Prostate gland (tissue), 2 donors: Measurements from ENCODE around the gene ZBTB25. TPM values are rescaled to one million over a fixed set of nuclear protein-coding genes. Genes with fewer than 3 reads are reported as not detected.

ENCODE experiments used
- DNase-seq: peaks from one replicate; pipeline ENCODE4 v3.0.0-alpha.2; 2019; ENCODE audit warnings: low spot score
- H3K27ac ChIP-seq, 2 donors: fragments of 200-600 bp; sonication (generic); 2 replicates each; pipeline ENCODE4 v1.5.1; 2017 to 2019
- H3K27me3 ChIP-seq: fragments of 200-600 bp; sonication (generic); replicated peaks from 2 replicates; pipeline ENCODE4 v1.5.1; 2019; ENCODE audit not compliant: insufficient read depth
- H3K36me3 ChIP-seq, 2 donors: fragments of 200-600 bp; sonication (generic); 1 replicate in 1 of 2; 2 replicates in 1 of 2; pipeline versions ENCODE4 v1.5.1 to v1.8.1; 2017 to 2019
- H3K4me1 ChIP-seq: fragments of 200-600 bp; sonication (generic); replicated peaks from 2 replicates; pipeline ENCODE4 v1.5.1; 2019
- H3K4me3 ChIP-seq, 2 donors: fragments of 200-600 bp; sonication (generic); 2 replicates each; pipeline ENCODE4 v1.5.1; 2017 to 2019
- H3K9me3 ChIP-seq: fragments of 200-600 bp; sonication (generic); 2 replicates; pipeline ENCODE4 v1.5.1; 2017
- POLR2A ChIP-seq: fragments of 450-650 bp; IDR thresholded peaks from one replicate; pipeline ENCODE4 v1.6.1; 2016; ENCODE audit warnings: antibody characterized with exemption, mild to moderate bottlenecking
- POLR2AphosphoS5 ChIP-seq: sonication (generic); formaldehyde crosslinking; IDR thresholded peaks from one replicate; pipeline ENCODE4 v1.6.1; 2017; ENCODE audit warnings: antibody characterized with exemption
- WGBS: methylation state at CpG from one replicate; pipeline ENCODE4 v1.1.5; 2018; 5-methylcytosine and 5-hydroxymethylcytosine counted together
- intact Hi-C: fragments of 100-400 bp; cut with DNase I; formaldehyde crosslinking; loops from one replicate; pipeline ENCODE4 v1.14.2; 2022
- total RNA-seq, 2 donors: library from RNA; depleted of rRNA; stranded (reverse); fragments of >200 nt; gene quantifications; one replicate each; pipeline ENCODE4 v1.1.0, GENCODE V29; 2016
- TF ChIP-seq, protein P1 (sequence below), 4 experiments: fragments of 200-600 bp in 2 of 4; fragments of 450-650 bp in 2 of 4; sonication (generic) in 2 of 4; IDR thresholded peaks; 1 replicate in 3 of 4; 2 replicates in 1 of 4; pipeline ENCODE4 v1.5.1; 2016 to 2019; ENCODE audit warnings: antibody characterized with exemption in 4 of 4, mild to moderate bottlenecking in 2 of 4, moderate library complexity in 2 of 4

Gene ZBTB25
- total RNA-seq, 2 donors from 2014 or later, result 10.2 to 20.2 TPM

DNA sequence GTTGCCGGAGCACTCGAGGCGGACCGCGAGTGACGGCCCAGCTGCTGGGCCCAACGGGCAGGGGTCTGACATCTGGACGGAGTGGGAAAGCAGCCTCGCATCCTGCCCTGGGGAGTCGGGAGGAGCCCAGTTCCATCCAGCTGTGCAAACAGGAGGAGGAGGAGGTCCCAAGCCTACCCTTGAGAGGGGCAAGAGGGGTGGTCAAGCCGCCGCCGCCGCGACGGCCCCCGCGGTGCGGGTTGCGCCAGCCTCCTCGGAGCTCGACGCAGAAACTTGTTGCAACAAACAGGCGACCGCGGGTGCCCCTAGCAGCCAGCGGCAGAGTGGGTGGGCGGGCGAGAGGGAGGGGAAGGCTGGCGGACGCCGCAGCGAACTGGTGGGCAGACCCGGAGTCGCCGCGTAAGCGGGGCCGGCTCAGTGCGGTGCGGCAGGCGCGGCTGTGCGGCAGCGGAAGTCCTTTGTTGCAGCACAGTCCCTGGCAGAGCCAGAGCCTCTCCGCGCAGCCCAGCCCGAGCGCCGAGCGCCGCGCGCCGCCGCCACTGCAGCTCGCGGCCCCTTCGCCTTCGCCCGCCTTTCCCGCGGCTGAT is 765 bp upstream of the ZBTB25 start, which contains the start of gene ZBTB1:
TSS of gene ZBTB1 (plus strand) at position 461 of the 587 bp plus-strand sequence. CDS start 16,735 bp downstream, outside the sequence.
- WGBS, result 0% methylated on average over 42 of the region's 63 CpGs
- Histone ChIP-seq H3K9me3 (no peaks in the 10 kb centered on the region), H3K4me3 (peak within 1 kb of the TSS; percentile 87 to 92), H3K36me3 (no peaks in the 10 kb centered on the region), H3K27ac (peak within 1 kb of the TSS; percentile 98 to 99), H3K27me3 (no peaks in the 10 kb centered on the region), H3K4me1 (peaks cover 6% of the 10 kb centered on the region)
- intact Hi-C loops, result no loop called here
- DNase-seq, result peak; percentile 73
- TF ChIP-seq POLR2A (peak; percentile 63), POLR2AphosphoS5 (no peak)
- TF ChIP-seq, protein P1, sequence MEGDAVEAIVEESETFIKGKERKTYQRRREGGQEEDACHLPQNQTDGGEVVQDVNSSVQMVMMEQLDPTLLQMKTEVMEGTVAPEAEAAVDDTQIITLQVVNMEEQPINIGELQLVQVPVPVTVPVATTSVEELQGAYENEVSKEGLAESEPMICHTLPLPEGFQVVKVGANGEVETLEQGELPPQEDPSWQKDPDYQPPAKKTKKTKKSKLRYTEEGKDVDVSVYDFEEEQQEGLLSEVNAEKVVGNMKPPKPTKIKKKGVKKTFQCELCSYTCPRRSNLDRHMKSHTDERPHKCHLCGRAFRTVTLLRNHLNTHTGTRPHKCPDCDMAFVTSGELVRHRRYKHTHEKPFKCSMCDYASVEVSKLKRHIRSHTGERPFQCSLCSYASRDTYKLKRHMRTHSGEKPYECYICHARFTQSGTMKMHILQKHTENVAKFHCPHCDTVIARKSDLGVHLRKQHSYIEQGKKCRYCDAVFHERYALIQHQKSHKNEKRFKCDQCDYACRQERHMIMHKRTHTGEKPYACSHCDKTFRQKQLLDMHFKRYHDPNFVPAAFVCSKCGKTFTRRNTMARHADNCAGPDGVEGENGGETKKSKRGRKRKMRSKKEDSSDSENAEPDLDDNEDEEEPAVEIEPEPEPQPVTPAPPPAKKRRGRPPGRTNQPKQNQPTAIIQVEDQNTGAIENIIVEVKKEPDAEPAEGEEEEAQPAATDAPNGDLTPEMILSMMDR (IDR thresholded peaks at IDR 0.05), result peak in 1 of 4 experiments; percentile 4

DNA sequence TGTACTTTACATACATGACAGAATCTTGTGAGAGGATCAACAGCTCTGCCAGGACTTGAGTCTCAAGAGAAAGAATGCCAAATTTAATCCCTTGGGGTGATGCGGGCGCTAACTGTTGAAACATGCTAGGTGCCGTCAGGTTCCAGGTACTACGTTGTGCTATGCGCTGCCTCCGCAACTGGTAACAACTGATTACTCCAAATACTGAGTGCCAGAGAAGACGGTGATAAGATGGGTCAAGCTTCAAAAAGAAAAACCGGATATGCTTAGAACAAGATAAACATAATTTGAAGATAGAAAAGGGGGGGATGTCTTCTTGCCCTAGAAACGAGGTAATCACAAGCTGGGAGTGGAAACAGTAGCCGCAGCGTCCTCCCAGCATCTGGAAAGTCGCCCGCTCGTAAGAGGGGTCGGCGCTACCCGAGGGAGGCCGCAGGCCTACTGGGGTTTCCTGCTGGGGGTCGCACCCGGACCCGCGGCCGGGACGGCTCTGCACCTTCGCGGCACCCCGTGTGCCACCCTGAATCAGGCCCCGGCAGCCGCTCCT is 678 bp downstream of the ZBTB25 start:
- peaks cover 6% of the 10 kb centered on the region for H3K4me1 ChIP-seq
- under 1% methylated on average over 28 of the region's 29 CpGs for WGBS
- intact Hi-C loops, result no loop called here

DNA sequence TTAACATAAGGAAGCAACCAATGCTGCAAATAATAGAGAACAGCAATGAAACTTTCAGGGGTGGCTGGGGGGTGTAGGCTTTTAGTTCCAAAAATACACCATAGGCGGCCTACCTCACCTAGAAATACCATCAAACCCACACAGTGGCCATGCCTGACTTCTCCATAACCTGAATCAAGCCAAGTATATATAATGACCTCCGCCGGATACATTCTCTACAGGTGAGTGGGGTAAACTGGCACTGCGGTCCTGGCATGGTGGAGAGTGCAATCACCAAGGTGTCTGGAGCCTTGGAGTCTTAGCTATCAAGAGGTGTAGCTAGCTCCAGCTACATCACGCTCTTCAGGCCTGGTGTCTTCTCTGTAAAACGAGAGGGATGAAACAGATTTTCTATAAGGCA is 1.2 kb downstream of the ZBTB25 start:
- peaks cover 6% of the 10 kb centered on the region for H3K4me1 ChIP-seq
- H3K27me3 ChIP-seq, result no peaks in the 10 kb centered on the region
- no peak for TF ChIP-seq POLR2AphosphoS5
- no peak for TF ChIP-seq POLR2A
- TF ChIP-seq, protein P1 (IDR thresholded peaks at IDR 0.05), result no peak
- no peaks in the 10 kb centered on the region for H3K9me3 ChIP-seq
- intact Hi-C loops, result no loop called here
- H3K27ac ChIP-seq, result peak overlapping the region; percentile 98 to 99
- peak overlapping the region; percentile 87 to 92 for H3K4me3 ChIP-seq
- DNase-seq, result no peak
- WGBS, result 40% methylated on average over 6 of the region's 6 CpGs
- H3K36me3 ChIP-seq, result no peaks in the 10 kb centered on the region

More for the DNA sequence above, 678 bp downstream of the ZBTB25 start:
- H3K9me3 ChIP-seq, result no peaks in the 10 kb centered on the region
- peak overlapping the region; percentile 98 to 99 for H3K27ac ChIP-seq
- peak overlapping the region; percentile 87 to 92 for H3K4me3 ChIP-seq
- TF ChIP-seq POLR2AphosphoS5, result peak; percentile 14
- no peak for TF ChIP-seq POLR2A
- TF ChIP-seq, protein P1 (IDR thresholded peaks at IDR 0.05), result no peak
- H3K27me3 ChIP-seq, result no peaks in the 10 kb centered on the region
- DNase-seq, result peak; percentile 63
- H3K36me3 ChIP-seq, result no peaks in the 10 kb centered on the region

DNA sequence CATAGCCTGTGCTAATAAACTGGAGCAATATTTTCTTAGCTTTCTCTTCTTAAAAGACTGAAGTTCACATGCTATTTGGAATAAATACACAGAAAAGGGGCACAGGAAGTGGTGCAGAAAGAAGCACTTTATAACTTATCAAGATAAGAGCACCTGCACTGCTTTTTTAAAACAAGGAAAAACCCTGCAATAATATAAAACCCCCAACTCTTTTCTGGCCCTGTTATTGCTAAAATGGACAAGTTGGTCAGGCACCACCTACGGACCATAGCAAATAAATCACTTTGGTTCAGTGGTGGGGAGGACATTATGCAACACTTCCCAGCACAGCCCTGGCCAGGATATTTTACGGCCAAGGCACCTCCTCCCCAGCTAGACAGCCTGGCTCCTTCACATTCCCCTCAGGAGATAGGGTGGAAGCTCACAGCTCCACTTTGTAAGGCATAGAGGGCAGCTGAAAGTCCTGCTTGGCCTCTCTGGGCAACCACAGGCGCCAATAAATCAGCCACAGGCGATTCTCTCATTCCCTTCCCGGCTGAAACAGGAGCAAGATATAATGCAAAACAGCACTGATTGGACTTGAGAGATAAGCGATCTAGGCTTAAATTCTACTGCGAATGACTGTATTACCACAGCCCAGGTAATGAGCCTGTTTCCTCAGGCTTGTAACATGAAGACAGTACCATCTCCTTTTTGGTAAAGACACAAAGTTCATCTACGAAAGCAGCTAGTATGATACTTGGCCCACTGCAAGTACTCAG is 2.0 kb downstream of the ZBTB25 start:
- peak overlapping the region; percentile 98 to 99 for H3K27ac ChIP-seq
- H3K4me3 ChIP-seq, result peak overlapping the region; percentile 87 to 92
- peak; percentile 69 for DNase-seq
- WGBS, result 29% methylated on average over 8 of the region's 8 CpGs
- H3K9me3 ChIP-seq, result no peaks in the 10 kb centered on the region
- H3K27me3 ChIP-seq, result no peaks in the 10 kb centered on the region
- intact Hi-C loops, result no loop called here
- no peaks in the 10 kb centered on the region for H3K36me3 ChIP-seq
- H3K4me1 ChIP-seq, result peaks cover 6% of the 10 kb centered on the region
- TF ChIP-seq, protein P1 (IDR thresholded peaks at IDR 0.05), result peak in 2 of 4 experiments; percentile 11 to 17
- TF ChIP-seq POLR2A, result peak; percentile 53
- peak; percentile 77 for TF ChIP-seq POLR2AphosphoS5
